ENCODE data around the gene AFAP1L2.

- no peak for TF ChIP-seq PATZ1 (CRISPR knock-in tag; IDR thresholded peaks at IDR 0.05; ENCODE audit: borderline replicate concordance)
- no peak for TF ChIP-seq TCF4 (CRISPR knock-in tag; IDR thresholded peaks at IDR 0.05; ENCODE audit: borderline replicate concordance)
- no peak for TF ChIP-seq BACH2 (CRISPR knock-in tag; IDR thresholded peaks at IDR 0.05; ENCODE audit: borderline replicate concordance)
- no peak for TF ChIP-seq ISL1 (CRISPR knock-in tag; IDR thresholded peaks at IDR 0.05)
- no peak for TF ChIP-seq CSRNP3 (CRISPR knock-in tag; IDR thresholded peaks at IDR 0.05)
- no peak for TF ChIP-seq CREB5 (CRISPR knock-in tag; IDR thresholded peaks at IDR 0.05; ENCODE audit: low read depth)
- TF ChIP-seq ZNF565 (CRISPR knock-in tag; conservative IDR thresholded peaks at IDR 0.05; ENCODE audit: low read depth) = no peak
- no peak for TF ChIP-seq POU6F1 (CRISPR knock-in tag; IDR thresholded peaks at IDR 0.05; ENCODE audit: borderline replicate concordance, low read depth)
Observed at GRCh38 chr10:114448897-114449296, 44.6 kb upstream of the AFAP1L2 start.
